Suprapubic skin (tissue), 4 donors: ENCODE results near the gene NAA40.

Source experiments
- CTCF ChIP-seq, 2 donors: fragments of 200-600 bp in 1 of 2; fragments of 450-650 bp in 1 of 2; sonication (generic) in 1 of 2; IDR thresholded peaks; one replicate each; pipeline ENCODE4 v1.5.1; 2016 to 2019; ENCODE audit warnings: antibody characterized with exemption in 2 of 2, mild to moderate bottlenecking in 1 of 2, moderate library complexity in 1 of 2
- EP300 ChIP-seq: sonication (generic); formaldehyde crosslinking; IDR thresholded peaks from one replicate; pipeline ENCODE4 v1.6.1; 2017; ENCODE audit warnings: antibody characterized with exemption
- POLR2A ChIP-seq, 2 donors: fragments of 450-650 bp; IDR thresholded peaks; one replicate each; pipeline ENCODE4 v1.6.1; 2017; ENCODE audit warnings: antibody characterized with exemption in 2 of 2, mild to moderate bottlenecking in 2 of 2, moderate library complexity in 2 of 2
- POLR2AphosphoS5 ChIP-seq, 3 donors: sonication (generic); formaldehyde crosslinking; IDR thresholded peaks; one replicate each; pipeline ENCODE4 v1.6.1; 2017; ENCODE audit warnings: antibody characterized with exemption in 3 of 3

GRCh38 chr11:63907808-63908530, 30.8 kb upstream of the NAA40 start:
- no peak for TF ChIP-seq CTCF (IDR thresholded peaks at IDR 0.05)
- no peak for TF ChIP-seq POLR2AphosphoS5 (IDR thresholded peaks at IDR 0.05)
- TF ChIP-seq POLR2A (IDR thresholded peaks at IDR 0.05), result no peak
- no peak for TF ChIP-seq EP300
